NCI-H345 (cell line): Measurements from ENCODE around the gene FOXN3.
"Not testable (repeated sequence)": the region's sequence is repeated elsewhere in the genome, so short reads cannot be mapped to it uniquely, and the experiment has no call there.

Experiments
- DNase-seq: peaks from one replicate; lab custom pipeline; 2025; lab: John Stamatoyannopoulos, UW

The FOXN3 gene

DNA sequence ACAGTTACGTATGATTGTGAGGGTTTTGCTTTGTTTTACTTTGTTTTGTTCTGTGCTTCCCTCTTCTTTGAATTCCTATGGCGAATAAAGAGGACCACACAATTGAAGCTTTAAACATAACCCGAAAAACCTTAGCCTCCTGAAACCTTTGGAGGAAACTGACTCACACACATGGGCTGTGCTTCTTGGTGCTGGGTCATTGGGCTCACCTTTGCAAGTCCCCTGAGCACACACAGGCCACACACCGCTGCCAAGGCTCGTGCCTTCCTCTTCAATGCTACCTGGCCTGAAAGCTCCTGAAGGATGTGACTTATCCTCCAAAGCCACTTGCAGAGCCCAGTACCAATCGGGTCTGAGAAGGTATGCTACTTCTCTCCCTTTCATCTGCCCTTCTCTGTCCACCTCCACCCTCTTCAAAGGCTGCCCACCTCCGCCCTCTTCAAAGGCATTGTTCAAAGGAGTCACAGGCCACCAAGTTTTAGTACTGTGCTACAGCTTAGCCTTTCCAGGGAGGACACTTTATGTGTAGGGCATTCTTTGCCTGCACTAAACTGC is 114.6 kb downstream of the FOXN3 start:
- DNase-seq, result no peak

DNA sequence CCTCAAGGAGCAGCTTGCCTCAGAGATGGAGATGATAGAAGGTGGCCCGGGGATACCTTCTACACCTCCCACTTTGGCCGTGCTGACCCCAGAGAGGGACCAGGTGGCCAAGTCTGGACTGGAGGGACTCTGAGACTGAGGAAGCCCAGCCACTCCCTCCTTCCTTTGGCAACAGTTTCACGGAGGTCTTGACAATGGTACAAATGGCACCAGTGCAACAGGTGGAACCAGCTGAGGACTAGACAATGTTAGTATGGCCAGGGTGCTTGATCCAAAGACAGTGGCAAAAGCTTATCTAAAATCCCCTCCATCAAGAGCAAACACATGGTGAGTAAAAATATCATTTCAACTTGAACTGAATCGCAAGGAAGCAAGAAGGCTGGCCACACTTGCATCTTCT is 117.4 kb downstream of the FOXN3 start:
- DNase-seq, result no peak

DNA sequence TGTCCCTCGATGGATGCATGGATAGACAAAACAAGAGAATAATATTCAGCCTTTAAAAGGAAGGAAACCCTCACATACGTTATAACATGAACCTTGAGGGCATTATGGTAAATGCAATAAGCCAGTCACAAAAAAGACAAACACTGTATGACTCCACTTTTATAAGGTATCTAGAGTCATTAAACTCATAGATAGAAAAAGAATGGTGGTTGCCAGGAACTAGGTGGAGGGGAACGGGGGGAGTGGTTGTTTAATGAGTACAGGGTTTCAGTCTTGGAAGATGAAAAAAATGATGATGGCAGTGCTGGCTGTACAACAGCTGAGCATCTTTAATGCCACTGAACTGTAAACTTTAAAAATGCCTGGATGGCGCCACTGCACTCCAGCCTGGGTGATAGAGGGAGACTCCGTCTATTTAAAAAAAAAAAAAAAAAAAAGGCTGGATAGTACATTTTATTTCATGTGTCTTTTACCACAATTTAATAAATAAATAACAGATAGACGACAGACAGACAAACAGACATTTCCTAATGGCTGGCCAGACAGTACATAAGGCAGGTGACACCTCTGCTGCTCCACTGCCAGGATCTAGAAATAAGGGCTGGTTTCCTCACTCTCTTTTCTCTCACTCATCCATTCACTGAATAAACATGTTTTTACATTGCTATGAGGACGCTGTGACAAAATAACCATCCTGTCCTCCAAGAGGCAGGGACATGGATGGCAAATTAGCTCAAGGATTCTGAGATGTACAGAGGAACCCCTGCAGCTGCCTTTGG is 118.8 kb downstream of the FOXN3 start:
- DNase-seq, result peak; percentile 72

DNA sequence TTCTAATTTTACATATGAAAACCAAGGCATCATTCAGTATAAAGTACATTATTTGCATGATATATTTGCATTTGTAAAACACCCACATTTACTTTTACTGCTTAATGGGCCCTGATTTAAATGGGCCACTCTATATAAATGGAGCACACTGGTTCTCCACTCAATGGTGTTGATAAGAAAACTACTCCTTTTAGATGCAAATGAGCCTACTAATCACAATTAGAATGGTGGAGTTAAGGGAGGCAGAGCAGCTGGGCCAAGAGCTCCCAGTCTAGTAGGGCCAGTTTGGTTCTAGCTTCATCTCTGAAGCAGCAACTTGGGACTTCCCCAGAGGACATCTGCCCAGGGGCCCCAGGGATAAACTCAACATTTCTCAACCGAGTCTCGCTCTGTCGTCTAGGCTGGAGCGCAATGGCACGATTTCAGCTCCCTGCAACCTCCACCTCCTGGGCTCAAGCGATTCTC is 120.7 kb downstream of the FOXN3 start:
- DNase-seq, result no peak

DNA sequence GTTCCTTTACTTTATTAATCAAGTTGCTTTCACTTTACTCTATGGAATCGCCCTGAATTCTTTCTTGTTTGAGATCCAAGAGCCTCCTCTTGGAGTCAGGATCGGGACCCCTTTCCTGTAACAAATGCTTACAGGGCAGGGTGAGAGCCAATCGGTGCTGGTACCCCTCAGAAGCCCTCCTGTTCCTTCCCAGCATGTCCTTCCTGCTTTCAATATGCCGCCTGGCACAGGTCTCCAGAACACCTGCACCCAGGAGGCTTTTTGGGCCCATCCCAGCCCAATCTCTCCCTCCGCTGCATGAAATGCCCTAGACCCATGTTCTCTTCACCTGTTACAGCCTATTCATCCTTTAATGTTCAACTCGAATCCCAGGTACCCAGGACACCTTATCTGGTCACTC is 122.2 kb downstream of the FOXN3 start:
- no peak for DNase-seq

DNA sequence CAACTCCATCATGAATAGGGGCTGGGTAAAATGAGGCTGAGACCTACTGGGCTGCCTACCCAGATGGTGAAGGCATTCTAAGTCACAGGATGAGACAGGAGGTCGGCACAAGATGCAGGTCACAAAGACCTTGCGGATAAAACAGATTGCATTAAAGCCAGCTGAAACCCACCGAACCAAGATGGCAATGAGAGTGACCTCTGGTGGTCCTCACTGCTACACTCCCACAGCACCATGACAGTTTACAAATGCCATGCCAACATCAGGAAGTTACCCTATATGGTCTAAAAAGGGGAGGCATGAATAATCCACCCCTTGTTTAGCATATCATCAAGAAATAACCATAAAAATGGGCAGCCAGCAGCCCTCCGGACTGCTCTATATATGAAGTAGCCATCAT is 122.6 kb downstream of the FOXN3 start:
- not testable (repeated sequence) for DNase-seq

DNA sequence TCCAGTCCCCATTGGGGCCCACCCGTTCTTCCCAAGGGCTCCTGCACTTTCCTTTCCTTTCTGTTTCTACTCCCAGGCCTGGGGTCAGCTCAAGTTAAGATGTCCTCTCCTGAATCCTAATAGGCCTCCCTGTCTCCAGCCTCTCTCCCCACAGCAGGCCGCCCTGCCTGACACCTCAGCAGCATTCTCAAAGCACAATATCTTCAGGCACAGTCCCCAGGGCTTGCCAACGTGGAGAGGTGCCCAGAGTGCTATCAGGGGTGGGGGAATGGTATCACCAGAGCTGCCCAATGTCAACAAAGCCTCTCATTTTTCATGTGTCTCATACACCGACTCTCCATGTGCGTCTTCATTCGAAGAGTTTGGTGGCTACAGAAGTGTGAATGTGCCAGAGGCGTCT is 123.0 kb downstream of the FOXN3 start:
- DNase-seq, result peak; percentile 9

DNA sequence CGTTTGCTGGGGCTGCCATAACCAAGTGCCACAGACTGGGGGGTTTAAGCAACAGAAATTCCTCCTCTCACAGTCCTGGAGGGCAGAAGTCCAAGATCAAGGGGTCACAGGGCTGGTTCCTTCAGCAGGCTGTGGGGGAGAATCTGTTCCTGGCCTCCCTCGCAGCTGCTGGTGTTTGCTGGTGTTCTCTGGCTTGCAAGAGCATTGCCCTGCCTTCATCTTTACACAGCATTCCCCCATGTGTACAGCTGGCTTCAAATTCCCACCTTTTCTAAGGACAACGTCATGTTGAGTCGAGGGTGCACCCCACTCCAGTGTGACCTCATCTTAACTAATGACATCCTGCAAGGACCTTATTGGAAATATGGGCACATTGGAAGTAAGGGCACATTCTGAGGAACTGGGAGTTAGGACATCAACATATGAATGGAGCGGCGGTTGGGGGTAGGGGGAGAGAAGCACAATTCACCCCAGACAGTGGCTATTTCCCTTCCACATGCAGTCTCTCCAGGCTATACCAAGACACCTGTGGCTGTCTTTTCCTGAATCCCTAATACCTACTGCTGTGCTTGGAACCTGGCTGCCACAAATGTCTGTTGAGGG is 123.6 kb downstream of the FOXN3 start:
- no peak for DNase-seq

DNA sequence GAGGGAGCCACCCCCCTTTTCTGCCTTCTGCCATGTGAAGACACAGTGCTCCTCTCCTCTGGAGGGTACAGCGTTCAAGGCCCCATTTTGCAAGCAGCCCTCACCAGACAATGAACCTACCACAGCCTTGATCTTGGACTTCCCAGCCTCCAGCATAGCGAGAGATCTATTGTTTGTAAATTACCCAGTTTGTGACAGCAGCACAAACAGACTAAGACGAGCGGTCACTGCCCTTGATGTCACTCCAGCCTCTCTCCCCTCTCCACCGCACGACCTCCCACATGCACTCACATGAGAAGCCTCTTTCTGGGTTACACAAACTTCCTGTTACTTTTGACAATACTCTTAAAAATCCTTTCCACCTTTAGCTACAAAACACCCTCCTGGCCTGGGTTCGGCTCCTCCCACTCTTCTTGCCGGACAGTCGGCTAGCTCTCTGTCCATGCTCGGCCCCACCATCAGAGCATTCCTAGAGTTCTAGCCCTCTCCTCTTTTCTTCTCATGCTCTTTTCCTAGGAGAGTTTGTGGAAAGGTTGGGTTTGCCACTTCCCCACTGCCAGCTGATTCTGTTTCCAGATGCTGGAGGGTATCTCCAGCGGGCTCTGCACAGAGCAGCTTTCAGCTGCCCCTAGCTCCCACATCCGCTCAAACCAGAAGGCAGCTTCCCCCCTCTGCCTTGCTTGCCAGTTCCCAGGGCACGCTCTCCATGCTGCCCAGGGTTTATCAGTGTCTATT is 124.3 kb downstream of the FOXN3 start:
- no peak for DNase-seq

DNA sequence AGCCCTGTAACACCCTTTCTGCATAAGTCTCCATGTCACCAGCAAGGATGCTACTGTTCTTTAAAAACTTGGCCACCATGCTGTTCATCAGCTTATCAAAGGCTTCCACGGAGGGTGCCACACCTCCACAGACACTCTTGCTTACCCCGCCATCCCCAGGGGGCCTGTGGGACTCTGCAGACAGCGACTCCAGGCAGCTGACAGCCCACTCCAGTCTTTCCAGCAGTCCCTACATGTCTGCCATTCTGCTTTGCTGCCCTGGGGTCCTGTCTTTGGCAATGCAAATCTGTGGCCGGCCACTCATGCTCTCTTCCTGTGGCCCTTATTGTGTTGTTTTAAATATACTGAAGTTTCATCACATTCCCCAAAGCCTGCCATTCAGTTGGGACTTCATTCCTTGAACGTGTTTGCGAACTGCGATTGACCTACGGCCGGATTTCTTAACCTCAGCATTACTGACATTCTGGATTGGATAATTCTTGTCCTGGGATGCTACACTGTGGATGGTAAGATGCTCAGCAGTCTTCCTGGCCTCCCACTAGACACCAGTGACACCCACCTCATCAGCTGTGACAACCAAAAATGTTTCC is 125.6 kb downstream of the FOXN3 start:
- no peak for DNase-seq

DNA sequence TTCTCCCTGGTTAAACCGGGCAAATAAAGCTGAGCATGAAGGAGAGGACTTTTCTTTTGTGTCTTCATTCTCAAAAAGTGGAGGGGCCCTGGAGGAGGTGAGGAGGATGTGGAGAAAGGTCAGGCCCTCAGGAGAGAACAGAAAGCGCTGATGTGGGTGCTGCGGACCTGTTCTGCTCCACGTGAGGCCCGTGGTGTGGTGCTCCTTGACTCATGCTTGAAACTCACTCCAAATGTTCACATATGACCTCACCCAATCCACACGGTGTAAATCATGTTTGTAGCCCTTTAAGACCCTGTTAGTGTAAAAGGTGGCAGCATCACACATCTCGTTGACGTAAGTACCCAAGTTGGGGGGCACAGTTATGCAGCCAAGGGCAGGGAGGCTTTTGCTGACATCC is 126.2 kb downstream of the FOXN3 start:
- no peak for DNase-seq

DNA sequence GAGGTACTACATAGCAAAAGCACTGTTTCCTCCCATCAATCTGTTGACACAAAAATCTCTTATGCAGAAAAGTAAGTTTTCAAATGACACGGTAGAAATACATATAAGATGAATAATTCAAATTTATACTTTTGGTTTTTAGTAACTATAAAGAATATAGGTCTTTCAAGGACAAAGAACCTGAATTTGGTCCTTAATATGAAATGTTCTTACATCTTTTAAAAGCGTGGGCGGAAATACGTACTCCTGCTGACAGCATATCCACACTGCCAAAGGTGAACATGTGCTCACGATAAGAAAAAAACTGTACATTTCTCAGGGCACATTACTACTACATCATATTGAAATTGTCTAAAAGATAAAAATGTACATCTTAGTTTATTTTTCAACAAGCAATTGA is 127.6 kb downstream of the FOXN3 start:
- DNase-seq, result no peak

DNA sequence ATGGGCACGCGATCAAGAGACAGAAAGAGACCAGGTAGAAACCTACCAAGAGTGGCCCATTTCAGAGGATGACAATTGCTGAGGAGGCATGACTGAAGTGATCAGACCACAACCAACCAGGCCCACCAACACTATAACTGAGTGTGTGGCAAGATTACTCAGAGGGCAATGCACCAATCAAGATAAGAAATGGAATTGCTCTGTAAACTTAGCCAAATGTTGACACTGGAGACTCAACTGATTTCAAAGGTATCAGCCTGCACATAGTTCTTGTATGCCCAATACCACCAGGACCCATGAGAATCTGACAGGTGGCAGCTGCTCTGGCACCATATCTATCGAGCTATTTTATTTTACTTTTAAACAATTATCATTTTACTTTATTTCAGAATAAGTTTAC is 128.9 kb downstream of the FOXN3 start:
- no peak for DNase-seq

DNA sequence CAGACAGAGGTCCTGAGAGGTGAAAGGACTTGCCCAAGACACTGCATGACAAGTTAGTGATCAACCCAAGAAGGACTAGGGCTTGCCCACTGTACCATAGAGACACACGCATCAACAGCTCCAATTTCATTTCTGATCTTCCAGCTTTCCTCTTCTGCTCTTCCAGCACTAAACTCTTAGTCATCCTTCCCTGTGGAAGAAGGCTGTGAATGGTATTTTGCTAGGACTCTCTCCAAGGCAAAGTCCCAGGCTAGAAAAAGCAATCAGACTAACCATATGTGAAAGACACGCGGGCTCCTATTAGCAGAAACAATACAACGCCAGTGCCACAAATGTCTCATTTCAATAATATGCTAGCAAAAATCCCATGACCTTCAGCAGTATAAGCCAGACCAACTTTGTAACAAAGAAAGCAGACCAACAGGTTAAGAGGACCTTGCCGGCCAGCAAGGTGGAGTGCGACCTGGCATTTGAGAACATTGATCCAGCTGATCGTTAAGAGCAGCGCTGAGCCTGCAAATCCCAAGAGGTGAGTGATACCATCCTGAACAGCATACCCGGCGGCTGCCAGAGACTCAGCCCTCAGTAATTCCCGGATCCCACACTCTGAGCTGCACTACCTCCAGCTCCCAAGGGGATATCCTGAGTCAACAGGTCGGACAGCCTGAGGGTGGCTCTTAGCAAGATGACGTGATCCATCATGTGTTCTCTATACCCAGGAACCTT is 132.5 kb downstream of the FOXN3 start:
- DNase-seq, result peak; percentile 29

DNA sequence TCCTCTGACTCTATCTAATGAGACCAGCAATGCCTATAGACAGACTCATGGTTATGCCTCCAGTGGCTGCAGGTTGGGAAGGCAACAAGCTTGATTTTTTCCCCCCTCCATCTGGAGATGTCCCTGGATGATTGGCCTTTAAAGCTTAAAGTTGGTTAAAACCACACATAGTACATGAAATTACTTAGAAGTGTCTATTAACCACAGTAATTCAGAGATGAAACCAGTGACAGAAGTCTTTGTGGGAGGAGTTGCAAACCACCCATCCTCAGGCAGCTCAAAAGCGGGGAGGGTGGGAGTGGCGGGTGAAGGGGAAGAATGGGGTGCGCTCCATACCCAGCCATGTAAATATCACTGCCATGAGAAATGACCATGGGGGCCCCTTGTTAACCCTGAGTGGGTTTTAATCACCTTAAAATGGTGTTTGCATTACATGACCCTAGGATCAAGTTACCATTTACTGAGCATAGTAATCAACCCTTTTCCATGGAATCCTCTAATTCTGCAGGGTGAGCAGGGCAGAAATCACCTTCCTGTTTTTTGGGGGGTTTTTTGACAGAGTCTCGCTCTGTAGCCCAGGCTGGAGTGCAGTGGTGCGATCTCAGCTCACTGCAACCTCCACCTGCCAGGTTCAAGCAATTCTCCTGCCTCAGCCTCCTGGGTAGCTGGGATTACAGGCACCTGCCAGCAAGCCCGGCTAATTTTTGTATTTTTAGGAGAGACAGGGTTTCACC is 133.5 kb downstream of the FOXN3 start:
- DNase-seq, result no peak

DNA sequence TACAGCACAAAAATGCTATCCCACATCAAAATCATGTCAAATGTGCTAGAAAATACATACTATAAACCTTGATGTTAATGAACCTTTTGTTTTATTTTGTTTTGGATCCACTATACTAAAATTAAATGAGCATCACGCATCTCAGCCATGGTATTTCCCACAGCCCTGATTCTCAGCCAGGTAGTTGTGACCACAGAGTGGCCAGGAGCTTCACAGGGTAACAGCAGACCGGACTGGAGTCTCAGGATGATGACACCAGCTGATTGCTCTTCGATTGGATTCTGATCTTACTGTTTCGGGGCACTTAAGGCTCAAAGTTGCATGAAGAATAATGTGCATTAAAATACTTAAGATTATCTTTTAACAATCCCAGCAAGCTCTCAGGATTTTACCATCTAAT is 134.8 kb downstream of the FOXN3 start:
- DNase-seq, result no peak

DNA sequence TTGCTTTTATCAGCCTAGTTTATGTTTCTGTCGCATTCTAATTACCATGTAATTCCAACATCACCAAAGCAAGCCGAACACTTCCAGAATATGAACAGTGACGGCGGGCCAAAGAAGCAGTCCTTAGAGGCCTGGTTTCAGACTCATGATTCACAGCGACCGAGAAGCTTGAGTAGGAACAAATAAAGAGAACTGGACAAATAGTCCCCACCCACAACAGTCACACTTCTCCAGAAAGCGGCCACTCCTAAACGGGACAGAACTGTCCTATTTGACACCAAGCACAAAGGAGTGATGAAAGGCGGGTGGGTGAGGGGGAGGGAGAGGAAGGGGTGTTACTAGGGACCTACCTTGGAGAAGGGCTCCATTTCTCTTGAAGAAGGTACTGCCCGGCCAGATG is 136.4 kb downstream of the FOXN3 start:
- no peak for DNase-seq

DNA sequence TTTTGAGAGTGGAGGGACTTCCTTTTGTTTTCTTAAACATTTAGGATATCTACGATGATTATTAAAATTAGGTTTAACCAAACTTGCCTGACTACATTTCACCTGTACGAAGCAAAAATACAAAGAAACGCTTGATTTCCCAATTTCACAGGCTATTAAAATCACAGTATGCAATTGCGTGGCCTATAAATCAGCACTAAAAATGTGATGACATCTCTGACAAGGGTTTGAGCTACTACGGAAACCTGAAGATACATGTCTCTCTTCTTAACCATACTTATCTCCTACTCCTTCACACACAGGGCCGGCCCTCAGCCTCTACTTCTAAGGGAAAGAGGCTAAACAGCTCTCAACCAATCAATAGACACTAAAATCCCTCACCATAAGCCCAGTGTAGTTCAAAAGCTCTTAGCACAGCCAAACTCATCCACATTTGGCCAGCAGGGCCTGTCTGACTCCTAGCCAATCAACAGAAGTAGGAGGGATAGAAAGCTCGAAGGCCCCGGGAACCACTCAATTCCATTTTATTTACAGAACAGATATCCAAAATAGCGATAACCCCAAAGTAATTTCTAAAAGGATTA is 137.3 kb downstream of the FOXN3 start:
- peak; percentile 57 for DNase-seq

DNA sequence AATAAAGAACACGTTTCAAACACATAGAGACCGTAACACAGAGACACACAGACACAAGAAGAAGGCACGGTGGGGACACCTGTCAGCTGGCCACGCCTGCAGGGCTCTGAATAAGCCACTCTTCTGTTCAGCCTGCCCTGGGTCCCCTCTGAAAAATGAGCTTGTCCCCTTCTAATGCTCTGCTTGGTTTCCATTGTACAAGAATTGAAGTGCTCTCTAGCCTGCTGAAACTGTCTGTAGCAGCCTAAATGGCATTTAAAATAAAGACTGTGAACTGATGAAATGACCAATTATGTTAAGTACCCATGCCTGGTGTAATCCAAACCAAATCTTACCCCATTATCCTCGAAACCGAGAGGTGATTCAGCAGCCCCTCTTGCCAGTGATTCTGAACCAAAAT is 139.8 kb downstream of the FOXN3 start:
- peak; percentile 97 for DNase-seq

DNA sequence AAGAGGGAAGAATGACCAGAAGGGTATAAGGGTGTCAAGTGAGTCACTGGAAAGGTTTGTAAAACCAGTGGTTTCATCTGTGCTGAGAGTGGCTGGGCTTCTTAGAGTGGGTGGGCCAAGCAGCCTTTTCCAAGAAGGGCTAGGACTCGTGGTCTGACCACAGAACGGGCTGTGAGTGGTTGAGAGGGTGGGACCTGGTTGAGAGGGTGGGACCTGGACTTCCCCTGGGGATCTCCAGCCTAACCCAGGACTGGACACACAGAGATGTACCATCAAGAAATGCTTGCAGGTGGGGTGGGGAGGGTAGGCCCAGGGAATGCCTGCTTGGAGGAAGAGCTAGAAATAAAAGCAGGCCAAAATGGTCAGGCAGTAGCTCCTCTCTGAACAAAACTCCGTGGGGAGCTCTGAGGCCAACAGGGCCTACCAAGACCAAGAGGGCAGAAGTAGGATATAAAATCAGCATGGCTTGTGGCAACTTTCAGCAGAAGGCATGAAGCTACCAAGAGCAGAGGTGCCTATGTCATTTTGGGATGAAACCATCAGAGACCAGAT is 140.5 kb downstream of the FOXN3 start:
- no peak for DNase-seq
